NT2/D1 (cell line): Measurements from ENCODE around the gene TSHZ3.

Experiments used
- DNase-seq: peaks from one replicate; pipeline ENCODE4 v3.0.0-alpha.2; 2011; ENCODE audit warnings: low read depth, low spot score
- H3K27me3 ChIP-seq: 2 replicates; pipeline ENCODE4 v1.6.0; 2011; ENCODE audit warnings: mild to moderate bottlenecking; ENCODE audit not compliant: insufficient read length, insufficient read depth
- H3K36me3 ChIP-seq: 2 replicates; pipeline ENCODE4 v1.6.1; 2011; ENCODE audit warnings: mild to moderate bottlenecking, low read length, mixed read lengths; ENCODE audit not compliant: insufficient read depth, insufficient read length
- H3K4me1 ChIP-seq: 2 replicates; pipeline ENCODE4 v1.5.1; 2011; ENCODE audit not compliant: insufficient read depth, insufficient read length
- H3K4me3 ChIP-seq: 2 replicates; pipeline ENCODE4 v1.5.1; 2011; ENCODE audit warnings: low read depth; ENCODE audit not compliant: insufficient read length
- H3K9ac ChIP-seq: 2 replicates; pipeline ENCODE4 v1.6.0; 2011; ENCODE audit warnings: low read depth; ENCODE audit not compliant: insufficient read length
- H3K9me3 ChIP-seq: 2 replicates; pipeline ENCODE4 v1.5.1; 2011; ENCODE audit warnings: mild to moderate bottlenecking, low read length; ENCODE audit not compliant: insufficient read depth
- SUZ12 ChIP-seq: IDR thresholded peaks from 2 replicates; pipeline ENCODE4 v1.6.1; 2011; ENCODE audit not compliant: insufficient read length, insufficient read depth; ENCODE audit errors: extremely low read depth
- YY1 ChIP-seq: IDR thresholded peaks from 2 replicates; pipeline ENCODE4 v1.6.1; 2011; ENCODE audit not compliant: insufficient read length, insufficient read depth
- ZNF274 ChIP-seq: IDR thresholded peaks from 2 replicates; pipeline ENCODE4 v1.6.1; 2011; ENCODE audit warnings: mild to moderate bottlenecking, low read depth, low read length

The TSHZ3 gene

DNA sequence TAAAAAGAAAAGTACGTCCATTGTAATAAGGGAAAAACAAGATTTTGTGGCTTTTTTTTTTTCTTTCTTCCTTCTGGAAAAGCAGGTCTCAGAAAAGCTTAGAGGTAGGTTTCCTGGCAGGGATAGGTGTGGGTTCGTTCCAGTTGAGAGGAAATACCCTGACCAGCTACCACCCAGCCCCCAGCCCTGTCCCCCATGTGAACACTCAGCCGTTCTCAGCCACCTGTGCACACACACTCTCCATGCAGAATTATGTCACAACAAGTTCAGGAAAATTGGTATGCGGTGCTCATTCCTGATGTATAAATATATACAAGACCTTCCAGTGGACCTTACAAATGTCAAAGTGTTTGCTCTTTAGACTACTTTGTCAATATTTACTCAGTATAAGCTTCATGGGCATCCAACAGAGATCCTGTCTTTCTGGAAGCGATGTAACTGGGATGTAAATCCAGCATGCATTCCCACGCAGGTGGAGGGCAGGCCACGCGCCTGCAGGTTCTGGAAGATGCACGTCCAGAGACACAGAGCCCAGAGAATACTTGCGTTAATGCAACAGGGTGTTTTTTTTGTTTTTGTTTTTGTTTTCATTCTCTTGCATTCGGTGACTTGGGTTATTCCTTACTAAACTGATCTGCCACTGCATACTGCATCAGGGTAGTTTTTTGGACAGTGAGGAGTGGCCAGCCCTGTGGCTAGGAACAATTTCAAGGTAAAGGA, 68.8 kb downstream of the TSHZ3 start:
- Histone ChIP-seq H3K27me3 (no peaks in the 10 kb centered on the region), H3K9me3 (no peaks in the 10 kb centered on the region), H3K36me3 (no peaks in the 10 kb centered on the region), H3K9ac (no peak overlapping the region), H3K4me3 (no peak overlapping the region), H3K4me1 (peaks cover 4% of the 10 kb centered on the region)
- DNase-seq = no peak
- TF ChIP-seq SUZ12 (no peak), YY1 (no peak), ZNF274 (no peak)

DNA sequence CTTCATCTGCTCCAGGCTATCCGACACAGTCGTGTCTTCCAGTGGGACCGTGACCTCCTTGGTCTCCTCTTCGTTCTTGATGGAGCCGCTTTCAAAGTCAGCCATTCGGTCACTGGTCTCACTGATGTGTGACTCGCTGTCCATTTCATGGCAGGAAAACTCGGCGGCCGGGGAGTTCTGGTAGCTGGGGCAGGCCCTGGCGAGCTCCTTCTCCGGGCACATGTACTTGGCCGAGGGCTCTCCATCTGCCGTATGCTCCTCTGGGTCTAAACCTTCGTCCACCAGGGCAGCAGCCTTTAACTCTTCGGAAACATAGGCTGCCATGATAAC, 69.8 kb downstream of the TSHZ3 start:
- no peaks in the 10 kb centered on the region for H3K36me3 ChIP-seq
- H3K9ac ChIP-seq = no peak overlapping the region
- no peak for TF ChIP-seq YY1
- no peak for TF ChIP-seq ZNF274
- TF ChIP-seq SUZ12 = no peak
- H3K27me3 ChIP-seq = no peaks in the 10 kb centered on the region
- H3K4me1 ChIP-seq = peaks cover 4% of the 10 kb centered on the region
- DNase-seq = no peak
- H3K9me3 ChIP-seq = no peaks in the 10 kb centered on the region
- no peak overlapping the region for H3K4me3 ChIP-seq

DNA sequence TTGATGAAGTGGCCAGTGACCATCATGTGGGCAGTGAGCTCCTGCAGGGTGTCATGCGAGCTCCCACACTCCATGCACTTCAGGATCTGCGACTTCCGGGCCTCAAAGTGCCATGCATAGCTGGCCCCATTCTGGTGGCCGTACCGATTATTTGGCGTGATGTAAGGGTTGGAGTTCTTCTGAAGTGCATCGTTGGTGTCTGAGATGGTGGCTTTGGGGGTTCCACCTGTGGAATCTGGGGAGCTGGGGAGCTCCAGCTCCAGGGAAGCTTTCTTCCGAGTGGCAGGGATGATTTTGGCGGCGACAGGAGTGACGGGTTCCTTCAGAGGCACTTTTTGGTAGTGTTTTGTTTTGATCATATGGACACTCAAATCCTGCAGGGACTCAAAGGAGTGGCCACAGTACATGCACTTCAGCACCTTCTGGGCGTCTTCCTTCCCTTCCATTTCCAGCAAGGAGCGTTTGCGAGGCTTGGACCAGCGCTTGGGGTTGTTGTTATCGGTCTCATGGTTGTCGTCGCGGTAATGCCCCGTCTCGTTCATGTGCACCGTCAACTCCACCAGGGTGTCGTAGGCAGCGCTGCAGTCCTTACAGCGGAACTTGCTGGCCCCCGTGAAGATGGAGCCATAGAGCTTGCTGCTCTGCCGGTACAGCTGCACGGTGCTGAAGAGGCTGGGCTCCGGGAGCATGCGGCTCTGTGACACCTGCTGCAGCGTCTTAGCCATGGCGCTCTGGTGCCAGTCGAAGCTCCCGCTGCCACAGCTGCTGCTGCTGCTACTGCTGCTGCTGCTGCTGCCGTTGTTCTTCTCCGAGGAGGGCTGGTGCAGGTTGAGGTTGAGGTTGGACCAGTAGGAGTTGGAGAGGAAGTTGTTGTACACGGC, 70.4 kb downstream of the TSHZ3 start:
- peaks cover 4% of the 10 kb centered on the region for H3K4me1 ChIP-seq
- no peak overlapping the region for H3K4me3 ChIP-seq
- TF ChIP-seq SUZ12 = no peak
- no peak for TF ChIP-seq YY1
- no peak for TF ChIP-seq ZNF274
- H3K9ac ChIP-seq = no peak overlapping the region
- no peaks in the 10 kb centered on the region for H3K27me3 ChIP-seq
- DNase-seq = no peak
- no peaks in the 10 kb centered on the region for H3K36me3 ChIP-seq
- no peaks in the 10 kb centered on the region for H3K9me3 ChIP-seq

DNA sequence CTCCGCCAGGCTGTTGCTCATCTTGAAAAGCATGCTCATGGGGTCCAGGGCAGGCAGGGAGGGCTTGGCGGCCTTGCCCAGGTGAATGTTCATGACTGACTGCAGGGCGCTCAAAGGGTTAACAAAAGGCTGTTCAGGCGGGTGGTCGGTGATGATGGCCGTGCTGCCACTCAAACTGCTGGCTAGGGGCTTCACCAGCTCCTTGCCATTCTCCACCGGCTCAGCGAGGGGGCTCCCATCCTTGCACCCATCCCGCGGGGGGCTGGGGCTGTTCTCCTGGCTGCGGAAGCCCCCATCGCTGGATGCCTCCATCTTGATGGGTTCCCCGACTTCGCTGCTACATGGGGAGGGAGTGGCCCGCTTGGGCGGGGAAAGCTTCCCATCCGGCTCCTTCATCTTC, 71.7 kb downstream of the TSHZ3 start:
- TF ChIP-seq ZNF274 = no peak
- TF ChIP-seq SUZ12 = no peak
- TF ChIP-seq YY1 = no peak
- Histone ChIP-seq H3K4me1 (peaks cover 4% of the 10 kb centered on the region), H3K4me3 (no peak overlapping the region), H3K36me3 (no peaks in the 10 kb centered on the region), H3K9ac (no peak overlapping the region), H3K9me3 (no peaks in the 10 kb centered on the region), H3K27me3 (no peaks in the 10 kb centered on the region)
- DNase-seq = no peak

DNA sequence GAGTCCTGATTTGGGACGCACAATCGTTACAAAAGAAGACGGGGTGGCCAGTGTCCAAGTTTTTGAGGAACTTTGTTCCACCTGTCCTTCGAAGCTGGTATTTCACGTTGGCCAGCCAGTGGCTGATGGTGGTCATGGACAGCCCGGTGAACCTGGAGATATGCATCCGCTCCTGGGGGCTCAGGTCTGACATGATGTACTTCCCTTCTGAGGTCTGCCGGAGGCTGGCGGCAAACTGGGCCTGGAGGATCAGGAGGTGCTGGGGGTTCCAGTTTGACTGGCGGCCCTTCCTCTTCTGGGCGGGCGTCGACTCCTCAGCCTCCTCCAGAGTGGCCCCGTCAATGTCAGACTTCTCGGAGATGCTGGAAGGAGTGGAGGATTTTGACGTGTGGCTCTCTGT, 72.4 kb downstream of the TSHZ3 start:
- no peak for DNase-seq
- no peak for TF ChIP-seq YY1
- TF ChIP-seq ZNF274 = no peak
- no peak for TF ChIP-seq SUZ12
- Histone ChIP-seq H3K4me3 (no peak overlapping the region), H3K36me3 (no peaks in the 10 kb centered on the region), H3K9ac (no peak overlapping the region), H3K9me3 (no peaks in the 10 kb centered on the region), H3K27me3 (no peaks in the 10 kb centered on the region), H3K4me1 (no peaks in the 10 kb centered on the region)

DNA sequence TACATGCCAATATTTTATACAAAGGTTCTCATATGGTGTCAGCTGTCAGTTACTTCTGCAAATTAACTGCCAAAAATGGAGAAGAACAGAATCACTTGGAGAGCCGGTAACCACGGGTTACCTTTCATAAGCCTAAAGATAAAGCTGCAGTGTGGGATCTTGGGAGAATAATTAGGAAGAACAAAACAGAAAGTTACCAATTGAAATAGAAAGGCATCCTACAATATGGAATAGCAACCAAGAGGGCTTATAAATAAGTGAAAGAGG, 74.2 kb downstream of the TSHZ3 start:
- no peaks in the 10 kb centered on the region for H3K27me3 ChIP-seq
- H3K4me1 ChIP-seq = no peaks in the 10 kb centered on the region
- no peaks in the 10 kb centered on the region for H3K36me3 ChIP-seq
- H3K9ac ChIP-seq = no peak overlapping the region
- no peak overlapping the region for H3K4me3 ChIP-seq
- no peak for DNase-seq
- no peaks in the 10 kb centered on the region for H3K9me3 ChIP-seq
- no peak for TF ChIP-seq YY1
- no peak for TF ChIP-seq SUZ12
- no peak for TF ChIP-seq ZNF274

DNA sequence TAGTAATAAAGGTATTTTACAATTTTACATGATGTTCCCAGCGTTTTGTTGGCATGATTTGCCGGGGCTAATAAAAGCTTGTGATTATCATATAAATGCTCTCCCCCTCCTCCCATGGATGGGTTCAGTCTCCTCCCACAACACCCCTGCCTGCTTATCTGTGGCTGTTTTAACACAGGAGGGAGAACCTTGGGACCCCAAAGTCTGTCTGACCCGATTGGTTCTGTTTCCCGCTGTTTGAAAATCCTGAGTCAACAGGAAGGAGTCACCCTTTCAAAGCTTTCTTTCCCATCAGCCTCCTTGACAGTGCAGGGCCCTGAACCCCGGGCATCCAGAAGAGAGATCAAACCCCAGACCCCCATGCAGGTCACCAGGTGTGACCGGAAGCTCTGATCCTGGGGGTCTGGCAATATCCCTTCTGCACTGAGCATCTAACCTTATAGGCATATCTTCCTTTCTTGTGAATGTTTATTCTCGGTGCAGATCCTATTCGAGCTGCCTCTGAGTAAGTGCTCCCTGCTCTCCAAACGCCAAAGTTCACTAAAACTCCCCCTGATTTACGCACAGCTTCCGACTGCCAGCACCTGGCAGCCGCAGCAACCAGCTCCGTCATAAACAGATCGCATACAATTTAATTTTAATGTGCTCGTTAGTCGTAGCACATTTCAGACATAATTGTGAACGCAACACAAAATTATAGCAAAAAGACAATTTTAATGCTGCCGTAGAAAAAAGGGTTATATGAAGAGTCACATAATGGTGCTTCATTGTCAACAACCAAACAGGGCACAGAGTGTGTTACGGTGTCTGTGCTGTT, 74.8 kb downstream of the TSHZ3 start:
- Histone ChIP-seq H3K9ac (no peak overlapping the region), H3K4me1 (no peaks in the 10 kb centered on the region), H3K4me3 (no peak overlapping the region), H3K27me3 (no peaks in the 10 kb centered on the region), H3K36me3 (no peaks in the 10 kb centered on the region), H3K9me3 (no peaks in the 10 kb centered on the region)
- no peak for DNase-seq
- no peak for TF ChIP-seq SUZ12
